HG03342 (cell line): ENCODE data around the gene MKLN1.
A peak's percentile ranks its signal among the peaks of the same experiment; 100 is the strongest.
"Not testable (repeated sequence)": the region's sequence is repeated elsewhere in the genome, so short reads cannot be mapped to it uniquely, and the experiment has no call there.

Experiments
- ATAC-seq: cut with Tn5 transposase; IDR thresholded peaks from one replicate; pipeline ENCODE4 v1.9.1; 2021; ENCODE audit warnings: mild to moderate bottlenecking, moderate library complexity; ENCODE audit not compliant: unreplicated experiment

The MKLN1 gene

DNA sequence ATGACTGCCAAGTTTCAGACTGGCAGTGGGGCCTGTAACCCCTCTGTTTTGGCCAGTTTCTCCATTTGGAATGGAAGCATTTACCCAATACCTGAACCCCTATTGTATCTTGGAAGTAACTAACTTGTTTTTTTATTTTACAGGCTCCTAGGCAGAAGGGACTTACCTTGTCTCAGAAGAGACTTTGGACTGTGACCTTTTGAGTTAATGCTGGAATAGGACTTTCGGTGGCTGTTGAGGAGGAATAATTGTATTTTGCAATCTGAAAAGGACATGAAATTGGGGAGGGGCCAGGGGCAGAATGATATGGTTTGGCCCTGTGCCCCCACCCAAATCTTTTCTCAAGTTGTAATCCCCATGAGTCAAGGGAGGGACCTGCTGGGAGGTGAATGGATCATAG lies 20.0 kb upstream of the MKLN1 start:
- ATAC-seq: no peak

DNA sequence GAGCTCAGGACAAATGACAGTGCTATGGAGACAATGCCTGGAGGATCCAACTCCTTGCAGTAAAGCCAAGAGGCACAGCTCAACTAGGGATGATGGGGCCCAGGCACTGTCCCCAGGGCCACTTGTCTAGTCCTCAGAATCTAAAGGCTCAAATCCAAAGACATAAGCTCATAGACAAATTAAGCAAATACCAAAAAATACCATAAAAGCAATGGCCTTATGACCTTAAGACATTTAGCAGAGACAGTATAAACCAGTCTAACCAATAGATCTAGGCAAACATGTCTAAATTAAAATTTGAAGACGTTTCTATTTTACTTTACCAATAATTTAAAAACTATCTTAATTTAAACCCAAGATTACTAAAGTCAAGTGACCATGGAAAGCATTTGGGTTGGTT lies 14.8 kb upstream of the MKLN1 start:
- no peak for ATAC-seq

DNA sequence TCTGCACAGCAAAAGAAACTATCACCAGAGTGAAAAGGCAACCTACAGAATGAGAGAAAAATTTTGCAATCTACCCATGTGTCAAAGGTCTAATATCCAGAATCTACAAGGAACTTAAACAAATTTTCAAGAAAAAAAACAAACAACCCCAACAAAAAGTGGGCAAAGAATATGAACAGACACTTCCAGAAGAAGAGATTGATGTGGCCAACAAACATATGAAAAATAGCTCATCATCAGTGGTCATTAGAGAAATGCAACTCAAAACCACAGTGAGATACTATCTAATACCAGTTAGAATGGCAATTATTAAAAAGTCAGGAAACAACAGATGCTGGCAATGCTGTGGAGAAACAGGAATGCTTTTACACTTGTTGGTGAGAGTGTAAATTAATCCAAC lies 7.1 kb upstream of the MKLN1 start:
- ATAC-seq: no peak

DNA sequence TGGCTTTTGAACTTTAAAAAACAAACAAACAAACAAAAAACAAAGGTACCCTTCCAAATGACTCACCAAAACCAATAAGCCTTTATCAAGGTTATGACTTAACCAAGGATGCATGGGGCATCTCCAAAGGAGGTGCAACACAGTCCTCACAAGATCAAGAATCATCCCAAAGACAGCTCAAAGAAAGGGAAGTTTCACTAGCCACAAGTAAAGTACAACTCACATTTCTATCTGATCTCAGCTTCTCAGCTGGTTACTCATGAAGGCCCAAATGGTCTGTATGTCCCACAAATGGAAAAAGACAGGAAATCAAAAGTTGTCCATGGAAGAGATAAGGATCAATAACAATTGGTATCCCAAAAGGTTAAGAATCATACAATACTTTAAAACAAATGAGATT lies 6.0 kb upstream of the MKLN1 start:
- ATAC-seq: no peak

DNA sequence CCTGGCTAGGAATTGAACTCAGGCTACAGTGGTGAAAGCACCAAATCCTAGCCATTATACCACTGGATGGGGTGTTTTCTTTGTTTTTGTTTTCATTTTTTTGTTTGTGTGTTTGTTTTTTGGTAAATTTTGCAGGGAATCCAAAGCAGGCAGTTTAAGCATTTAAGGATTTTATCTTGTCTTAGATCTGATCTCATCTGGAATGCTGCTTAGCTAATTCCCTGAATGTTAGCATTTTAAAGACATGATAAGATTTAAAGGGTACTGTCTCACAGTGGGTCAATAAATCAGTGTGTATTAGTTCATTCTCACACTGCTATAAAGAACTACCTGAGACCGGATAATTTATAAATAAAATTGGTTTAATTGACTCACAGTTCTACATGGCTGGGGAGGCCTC lies 5.6 kb upstream of the MKLN1 start:
- no peak for ATAC-seq

DNA sequence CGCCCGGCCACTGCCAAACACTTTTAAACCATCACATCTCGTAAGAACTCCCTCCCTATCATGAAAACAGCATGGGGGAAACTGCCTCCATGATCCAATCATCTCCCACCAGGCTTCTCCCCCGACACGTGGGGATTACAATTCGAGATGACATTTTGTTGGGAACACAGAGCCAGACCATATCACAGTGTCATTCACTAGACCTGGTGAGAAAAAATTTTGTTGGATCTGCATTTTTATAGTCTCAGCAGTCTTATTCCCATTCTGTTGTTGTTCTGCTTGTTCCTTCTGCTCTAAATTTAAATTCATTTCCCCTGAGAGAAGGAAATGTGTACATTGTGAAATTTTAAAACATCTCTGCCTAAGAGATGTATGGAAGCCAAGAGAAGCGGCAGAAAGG lies 4.8 kb upstream of the MKLN1 start:
- ATAC-seq: no peak

DNA sequence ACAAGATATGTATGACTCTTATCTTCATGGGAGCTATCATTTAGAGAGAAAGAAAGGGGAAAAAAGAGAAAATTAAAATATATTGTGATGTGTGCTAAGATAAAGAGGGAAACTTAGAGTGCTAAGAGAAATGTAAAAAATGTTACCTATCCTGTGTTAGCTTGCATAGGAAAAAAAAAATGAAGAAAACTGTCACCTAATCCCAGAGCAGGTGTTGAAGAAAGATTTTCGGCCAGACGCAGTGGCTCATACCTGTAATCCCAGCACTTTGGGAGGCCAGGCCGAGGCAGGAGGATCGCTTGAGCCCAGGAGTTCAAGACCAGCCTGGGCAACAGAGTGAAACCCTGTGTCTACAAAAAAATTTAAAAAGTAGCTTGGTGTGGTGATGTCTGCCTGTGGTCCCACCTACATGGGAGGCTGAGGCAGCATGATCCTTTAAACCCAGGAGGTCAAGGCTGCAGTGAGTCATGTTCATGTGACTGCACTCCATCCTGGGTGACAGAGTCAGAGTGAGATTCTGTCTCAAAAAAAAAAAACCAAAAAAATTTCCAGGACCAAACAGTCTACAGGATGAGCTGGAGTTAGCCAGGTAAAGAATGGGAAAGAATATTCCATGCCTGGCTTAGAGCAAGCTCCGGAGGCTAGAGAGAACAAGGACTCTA lies 2.4 kb upstream of the MKLN1 start:
- ATAC-seq: no peak

DNA sequence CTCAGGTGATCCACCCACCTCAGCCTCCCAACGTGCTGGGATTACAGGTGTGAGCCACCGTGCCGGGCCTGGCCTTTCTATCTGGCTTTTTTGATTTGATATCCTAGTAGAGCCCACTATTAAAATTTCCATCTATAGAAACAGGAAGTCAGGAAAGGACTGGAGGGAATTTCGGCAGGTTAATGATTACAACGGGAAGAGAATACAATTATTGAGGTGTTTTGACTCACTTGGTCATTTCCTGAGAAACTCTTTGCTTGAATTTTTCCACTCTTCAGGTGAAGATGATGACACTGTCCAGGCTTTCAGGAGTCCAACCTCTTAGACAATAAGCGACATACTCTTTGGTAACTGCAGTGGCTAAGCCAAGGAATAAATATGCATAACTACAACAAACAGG lies 1.1 kb upstream of the MKLN1 start:
- no peak for ATAC-seq

DNA sequence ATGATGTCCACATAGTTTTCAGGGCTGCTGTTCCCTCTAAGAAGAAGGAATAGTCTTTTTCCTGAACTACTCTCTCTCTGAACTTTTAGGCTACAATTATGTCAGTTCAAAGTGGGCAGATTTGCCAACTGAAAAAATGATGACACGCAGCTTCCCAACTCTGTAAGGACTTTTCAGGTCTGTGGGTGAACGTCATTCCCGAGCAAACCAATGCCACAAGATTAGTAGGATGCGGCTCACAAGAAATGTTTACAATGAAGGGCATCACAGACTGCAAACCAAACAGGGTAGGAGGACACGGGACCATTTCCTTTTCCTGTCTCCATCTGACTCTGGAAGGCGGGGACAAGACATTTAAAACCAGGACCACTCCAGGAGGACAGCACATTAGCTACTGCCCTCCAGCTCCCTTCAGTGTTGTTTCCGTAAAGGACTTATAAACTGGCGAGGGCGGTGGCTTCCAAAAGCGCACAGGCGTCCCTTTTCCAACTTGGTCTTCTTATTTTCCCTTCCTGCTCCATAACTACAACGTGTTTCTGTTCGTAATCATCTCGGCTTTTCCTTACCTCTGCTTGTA lies 539 bp upstream of the MKLN1 start:
- ATAC-seq: peak; percentile 15

DNA sequence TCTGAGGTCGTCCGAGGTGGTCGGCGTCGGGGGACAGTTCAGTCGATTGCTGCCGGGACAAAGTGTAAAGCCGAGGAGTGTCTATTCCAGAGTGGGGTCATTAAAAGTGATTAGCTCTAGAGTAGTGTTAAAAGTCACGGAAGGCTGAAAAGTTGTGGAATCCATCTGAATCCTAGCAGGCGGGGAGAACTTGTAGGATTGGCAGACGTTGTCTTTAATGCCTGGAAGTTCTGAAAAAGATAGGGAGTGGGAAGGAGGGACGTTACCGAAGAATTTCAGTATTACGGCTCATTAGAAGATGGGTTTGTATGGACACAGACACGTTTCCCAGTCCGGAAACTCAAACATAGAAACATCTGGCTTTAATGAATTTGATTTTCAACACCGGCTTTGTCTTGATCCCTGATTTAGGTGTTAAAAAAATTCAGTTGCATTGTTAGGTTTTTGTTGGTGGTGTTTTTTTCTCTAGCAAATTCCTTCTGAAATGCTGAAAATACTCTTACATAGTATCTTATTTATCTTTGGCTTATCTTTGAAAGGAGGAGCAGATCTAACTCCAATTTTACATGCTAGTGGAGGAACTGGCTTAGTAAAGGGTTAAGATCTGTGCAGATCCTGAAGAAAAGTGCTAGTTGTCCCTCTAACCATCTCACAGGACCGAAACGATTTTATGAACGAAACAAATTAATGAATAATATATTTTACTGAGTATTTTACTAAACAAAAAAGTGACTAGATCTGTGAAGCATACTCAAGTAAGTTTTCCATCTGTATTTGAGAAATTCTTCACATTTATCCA lies 900 bp downstream of the MKLN1 start:
- ATAC-seq: no peak

DNA sequence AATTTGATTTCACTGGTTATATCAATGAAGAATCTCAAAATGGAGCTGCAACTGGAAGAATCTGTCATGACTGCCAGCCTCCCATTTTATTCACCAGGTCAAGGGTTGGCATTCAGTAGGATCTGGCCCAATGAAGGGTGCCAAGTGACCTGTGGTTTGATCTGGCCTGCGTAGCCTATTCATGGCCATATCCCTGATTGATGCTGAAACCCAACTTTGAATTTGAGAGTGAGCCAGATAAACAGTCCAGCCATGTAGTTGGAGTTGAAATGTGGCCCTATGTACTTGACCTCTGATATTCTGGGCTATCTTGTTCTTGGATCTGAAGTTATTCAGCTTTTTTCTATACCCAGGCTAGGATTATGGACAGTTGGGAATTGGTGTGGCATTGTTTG lies 1.5 kb downstream of the MKLN1 start:
- no peak for ATAC-seq

DNA sequence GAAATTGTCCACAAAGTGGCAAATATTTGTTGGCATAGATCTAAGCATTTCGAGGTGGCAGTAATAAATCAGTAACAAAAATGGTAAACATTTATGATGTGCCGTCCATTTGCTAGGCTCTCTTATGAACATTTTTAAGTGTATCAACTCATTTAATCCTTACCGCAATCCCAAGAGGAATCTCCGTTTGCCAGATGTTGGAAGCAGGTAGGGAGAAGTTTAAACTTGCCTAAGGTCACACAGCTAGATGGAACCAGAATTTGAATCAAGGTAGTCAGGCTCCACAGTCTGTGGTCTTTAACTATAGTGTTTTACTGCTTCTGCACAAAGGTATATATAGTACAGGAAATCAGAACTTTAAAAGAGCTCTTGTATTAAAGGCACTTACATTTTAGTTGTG lies 2.6 kb downstream of the MKLN1 start:
- no peak for ATAC-seq

DNA sequence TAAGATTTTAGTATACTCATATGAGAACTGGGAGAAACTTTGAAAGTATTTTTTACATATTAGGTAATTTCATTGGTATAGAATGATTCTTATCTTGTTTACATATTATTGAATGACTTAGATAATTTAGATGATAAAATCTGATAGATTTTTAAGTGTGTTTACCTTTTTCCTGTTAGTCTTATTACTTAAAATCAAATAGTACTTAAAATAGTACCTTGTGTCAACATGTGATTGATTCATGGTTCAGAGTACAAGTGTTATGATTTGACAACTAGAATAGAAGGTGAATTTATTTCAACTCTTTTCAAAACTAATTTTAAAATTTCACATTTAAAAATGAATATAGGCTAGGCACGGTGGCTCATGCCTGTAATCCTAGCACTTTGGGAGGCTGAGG lies 4.1 kb downstream of the MKLN1 start:
- no peak for ATAC-seq

DNA sequence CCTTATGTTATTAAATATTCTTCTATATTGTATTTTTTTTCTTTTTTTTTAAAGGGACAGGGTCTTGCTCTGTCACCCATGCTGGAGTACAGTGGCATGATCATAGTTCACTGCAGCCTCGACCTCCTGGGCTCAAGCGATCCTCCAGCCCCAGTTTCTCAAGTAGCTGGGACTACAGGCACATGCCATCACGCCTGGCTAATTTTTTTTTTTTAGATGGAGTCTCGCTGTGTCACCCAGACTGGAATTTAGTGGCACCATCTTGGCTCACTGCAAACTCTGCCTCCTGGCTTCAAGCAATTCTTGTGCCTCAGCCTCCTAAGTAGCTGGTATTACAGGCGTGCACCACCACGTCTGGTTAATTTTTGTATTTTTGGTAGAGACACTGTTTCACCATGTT lies 5.1 kb downstream of the MKLN1 start:
- ATAC-seq: not testable (repeated sequence)

DNA sequence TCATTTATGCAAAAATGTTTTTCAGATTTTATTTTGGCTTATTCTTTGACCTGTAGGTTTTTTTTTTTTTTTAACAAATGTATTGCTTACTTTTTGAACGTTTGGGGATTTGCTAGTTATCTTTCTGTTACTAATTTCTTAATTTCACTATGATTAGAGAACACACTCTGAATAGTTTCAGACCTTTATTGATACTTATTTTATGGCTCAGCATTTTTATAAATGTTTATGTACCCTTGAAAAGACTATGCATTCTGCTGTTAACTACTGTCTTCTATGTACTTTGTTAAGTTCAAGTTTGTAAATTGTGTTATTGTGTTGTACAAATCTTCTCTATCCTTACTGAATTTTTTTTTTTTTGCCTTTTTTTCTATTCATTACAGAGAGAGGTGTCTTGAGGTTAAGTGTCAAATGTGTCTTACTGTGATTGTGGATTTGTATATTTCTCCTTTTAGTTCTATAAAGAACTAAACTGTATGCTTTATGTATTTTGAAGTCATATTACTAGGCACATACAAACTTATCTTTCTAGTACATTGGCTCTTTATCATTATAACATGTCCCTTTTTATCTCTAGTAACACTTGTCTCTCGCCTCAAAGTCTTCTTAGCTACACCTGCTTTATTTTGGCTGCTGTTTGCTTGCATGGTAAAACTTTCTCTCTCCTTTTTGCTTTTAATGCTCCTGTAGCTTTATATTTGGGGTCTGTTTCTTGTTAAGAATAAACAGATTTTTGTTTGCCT lies 8.1 kb downstream of the MKLN1 start:
- no peak for ATAC-seq

DNA sequence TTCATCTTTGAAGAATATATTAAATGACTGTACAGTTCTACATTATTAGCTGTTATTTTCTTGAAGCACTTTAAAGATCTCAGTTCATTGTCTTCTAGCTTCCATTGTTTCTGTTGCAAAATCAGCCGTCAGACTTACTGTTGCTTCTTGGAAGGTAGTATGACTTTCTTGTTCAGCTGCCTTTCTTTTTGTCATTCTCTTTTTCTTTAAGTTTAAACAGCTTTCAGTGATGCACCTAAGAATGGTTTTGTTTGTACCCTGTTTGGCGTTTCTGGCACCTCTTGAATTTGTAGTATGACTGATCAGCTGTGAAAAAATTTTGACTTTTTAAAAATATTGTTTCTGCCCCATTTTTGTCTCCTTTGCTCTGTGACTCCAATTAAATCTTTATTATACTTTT lies 9.3 kb downstream of the MKLN1 start:
- ATAC-seq: no peak

DNA sequence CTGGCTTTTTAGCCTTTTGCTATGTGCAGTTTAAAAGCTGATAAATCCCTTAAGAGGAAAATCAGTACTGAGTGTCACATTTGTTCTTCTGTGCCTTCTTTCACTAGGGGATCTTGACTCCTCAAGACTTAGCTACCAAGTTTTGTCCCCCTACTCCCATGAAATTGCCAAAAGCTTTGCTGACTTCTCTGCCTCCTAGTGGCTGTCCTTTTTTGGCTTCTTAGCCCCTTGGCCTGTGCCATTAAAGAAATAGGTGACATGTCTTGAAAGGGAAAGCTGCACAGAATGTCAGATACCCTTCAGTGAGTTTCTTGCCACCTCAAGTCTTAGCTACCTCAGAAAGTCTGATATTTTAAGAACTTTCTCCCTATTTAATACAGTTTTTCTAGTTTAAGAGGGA lies 10.5 kb downstream of the MKLN1 start:
- ATAC-seq: no peak

DNA sequence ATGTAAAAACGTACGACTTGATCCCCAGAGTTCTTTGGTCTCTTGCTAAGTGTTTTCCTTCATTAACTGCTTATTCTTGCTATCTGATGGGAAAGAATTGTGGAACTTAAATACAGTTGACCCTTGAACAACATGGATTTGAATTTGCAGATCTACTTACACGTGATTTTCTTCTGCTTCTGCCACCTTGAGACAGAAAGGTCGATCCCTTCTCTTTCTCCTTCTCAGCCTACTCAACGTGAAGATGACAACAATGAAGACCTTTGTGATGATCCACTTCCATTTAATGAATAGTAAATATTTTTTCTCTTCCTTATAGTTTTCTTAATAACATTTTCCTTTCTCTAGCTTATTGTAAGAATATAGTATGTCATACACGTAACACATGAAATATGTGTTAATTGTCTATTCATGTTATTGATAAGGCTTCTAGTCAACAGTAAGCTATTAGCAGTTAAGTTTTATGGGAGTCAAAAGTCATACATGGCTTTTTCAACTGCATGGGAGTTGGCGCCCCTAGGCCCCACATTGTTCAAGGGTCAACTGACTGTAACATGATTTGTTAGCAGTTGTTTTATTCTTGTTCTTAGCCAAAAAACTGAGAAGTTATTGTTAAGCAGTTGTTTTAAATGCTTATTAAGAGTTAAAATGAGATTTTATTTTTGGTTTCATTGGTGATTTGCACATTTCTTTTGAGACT lies 11.2 kb downstream of the MKLN1 start:
- ATAC-seq: no peak

DNA sequence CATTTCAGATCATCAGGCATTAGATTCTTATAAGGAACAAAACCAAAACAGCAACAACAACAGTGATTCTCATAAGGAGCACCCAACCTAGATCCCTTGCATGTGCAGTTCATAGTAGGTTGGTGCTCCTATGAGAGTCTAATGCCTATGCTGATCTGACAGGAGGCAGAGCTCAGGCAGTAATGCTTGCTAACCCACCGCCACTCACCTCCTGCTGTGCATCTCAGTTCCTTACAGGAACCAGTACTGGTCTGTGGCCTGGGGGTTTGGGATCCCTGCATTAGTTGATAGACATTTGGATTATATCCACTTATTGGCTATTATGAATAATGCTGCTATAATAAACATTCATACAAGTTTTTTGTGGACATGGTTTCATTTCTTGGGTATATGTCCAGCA lies 14.0 kb downstream of the MKLN1 start:
- no peak for ATAC-seq

DNA sequence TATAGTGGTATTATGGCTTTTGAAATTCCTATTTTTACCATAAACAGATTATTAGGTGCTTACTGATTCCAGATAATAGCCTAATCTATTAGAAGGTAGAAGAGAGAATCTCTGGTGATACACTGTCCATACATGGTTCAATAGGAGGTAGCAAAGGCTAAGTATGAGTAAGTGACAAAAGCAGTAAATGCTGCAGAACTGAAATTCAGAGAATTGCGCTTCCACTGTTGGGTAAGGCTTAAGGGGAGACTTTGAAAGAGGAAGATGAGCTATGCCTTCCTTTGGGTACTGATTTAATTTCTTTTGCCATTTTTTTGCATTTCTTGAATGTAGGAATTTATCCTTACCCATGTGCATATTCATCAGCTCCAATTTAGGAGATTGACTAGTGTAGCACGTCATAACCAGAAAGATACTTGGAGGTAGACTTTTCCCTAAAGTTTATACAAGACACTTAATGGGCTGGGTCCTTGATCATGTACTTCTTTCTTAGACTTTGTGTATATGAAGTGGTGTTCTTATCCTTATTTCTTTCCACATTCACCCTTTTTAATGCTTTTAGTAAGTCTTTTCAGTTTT lies 15.3 kb downstream of the MKLN1 start:
- ATAC-seq: no peak
